CD4-positive, alpha-beta T cell treated with Interleukin-17A for 1 hour (primary cell): ENCODE results near the gene CACNA1D.

Experiments
- DNase-seq: peaks from one replicate; pipeline ENCODE4 v3.0.0-alpha.2; 2020

CACNA1D gene

DNA sequence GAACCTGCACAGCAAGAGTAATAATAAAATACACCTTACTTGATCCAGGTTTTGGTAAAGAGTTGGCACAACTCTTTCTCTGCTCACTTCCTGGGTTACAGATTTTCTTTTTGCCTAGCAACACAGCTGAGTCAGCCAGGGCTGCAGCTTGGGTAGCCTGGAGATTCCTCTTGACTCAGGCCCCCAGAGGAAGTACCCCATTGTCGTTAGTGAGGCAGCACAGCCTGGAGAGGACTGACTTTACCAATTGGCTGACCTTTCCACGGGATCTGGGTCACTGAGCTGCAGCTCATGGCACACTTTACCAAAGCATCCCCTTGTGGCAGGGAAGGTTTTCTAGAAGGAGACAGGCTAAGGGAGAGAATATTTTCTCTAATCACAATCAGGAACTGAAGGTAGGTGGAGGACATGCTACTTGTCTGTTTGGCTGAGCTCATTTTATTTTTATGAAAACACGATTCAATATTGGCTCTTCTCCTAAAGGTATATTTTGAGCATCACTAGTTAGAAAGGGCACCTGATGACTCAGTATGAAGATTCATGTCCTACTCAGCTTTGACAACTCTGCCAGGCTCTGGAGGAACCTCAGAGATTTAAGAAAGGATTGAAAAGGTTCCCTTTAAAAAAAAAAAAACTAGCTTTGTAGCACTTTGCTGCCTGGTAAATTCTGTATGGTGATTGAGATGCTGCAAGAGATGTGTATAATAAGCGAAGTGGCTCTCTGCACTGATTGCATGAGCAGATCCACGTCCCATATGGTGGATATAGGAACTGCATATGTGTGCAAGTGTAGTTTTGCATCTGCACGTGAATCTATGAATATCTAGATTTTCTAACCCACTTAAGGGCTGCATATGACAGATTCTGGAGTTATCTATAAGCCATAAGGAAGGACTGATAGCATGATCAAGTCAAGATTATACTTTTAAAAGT lies 227.0 kb downstream of the CACNA1D start:
- DNase-seq: no peak

DNA sequence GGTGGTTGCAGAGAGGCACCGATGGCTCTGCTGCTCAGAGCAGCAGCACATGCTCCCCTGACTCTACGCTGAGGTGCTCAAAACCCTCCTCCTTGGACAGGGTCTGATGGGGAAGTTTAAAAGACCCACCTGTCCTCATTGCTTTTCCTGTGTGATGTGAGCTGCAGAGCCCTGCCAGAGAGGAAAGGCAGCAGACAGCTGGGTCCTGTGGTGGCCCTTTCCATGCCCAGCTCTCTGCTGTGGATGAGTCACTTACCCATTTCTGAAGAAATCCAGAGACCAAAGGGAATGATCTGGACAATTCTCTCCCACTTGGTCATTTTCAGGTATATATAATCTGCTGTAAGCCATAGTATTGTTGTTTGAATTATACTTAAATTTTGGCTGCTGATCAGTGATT lies 230.2 kb downstream of the CACNA1D start:
- no peak for DNase-seq

- DNase-seq: no peak
These were observed 231.1 kb downstream of the CACNA1D start for GRCh38 chr3:53725387-53725995.

GRCh38 chr3:53726643-53727042 lies 232.2 kb downstream of the CACNA1D start:
- no peak for DNase-seq

DNA sequence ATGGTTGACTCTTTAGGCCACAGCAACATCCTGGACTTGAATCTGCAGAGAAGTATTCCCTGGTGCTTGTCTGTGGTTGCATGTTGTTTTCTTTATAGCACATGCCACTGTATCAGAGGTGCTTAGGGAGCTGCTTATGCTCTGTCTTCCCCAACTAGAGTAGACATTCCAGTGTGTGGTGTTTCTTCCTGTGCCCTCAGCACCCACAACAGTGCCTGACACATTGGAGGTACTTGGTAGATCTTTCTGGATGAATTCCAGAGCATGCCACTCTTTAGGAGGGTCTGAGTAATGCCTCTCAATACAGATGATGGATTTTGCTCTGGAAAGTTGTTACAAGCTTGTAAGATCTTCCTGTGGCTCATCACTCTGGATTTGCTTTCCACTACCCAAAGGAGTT lies 234.2 kb downstream of the CACNA1D start:
- DNase-seq: no peak

- DNase-seq: no peak
These were observed 234.7 kb downstream of the CACNA1D start for GRCh38 chr3:53729159-53729558.

GRCh38 chr3:53729618-53730017 lies 235.2 kb downstream of the CACNA1D start:
- DNase-seq: no peak

GRCh38 chr3:53730576-53730975 lies 236.2 kb downstream of the CACNA1D start:
- DNase-seq: no peak

GRCh38 chr3:53731934-53732624 lies 237.7 kb downstream of the CACNA1D start:
- no peak for DNase-seq

DNA sequence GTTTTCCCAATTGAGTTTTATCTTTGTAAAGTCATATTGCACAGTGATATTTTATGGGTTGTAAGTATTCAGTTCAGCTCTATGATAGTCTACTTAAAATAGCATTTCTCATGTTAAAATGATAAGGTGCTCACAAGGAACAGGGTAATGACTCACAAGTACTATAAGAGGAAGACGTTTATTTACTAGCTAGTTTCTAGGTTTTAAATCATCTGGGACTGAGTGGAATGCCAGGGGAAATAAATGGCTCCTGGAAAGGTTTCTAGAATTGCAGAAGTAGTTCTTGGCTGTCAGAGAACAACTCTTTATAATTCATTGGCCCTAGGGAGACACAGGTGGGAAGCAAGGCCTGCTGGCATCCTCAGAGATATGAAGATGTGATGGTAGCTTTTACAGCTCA lies 239.0 kb downstream of the CACNA1D start:
- no peak for DNase-seq

DNA sequence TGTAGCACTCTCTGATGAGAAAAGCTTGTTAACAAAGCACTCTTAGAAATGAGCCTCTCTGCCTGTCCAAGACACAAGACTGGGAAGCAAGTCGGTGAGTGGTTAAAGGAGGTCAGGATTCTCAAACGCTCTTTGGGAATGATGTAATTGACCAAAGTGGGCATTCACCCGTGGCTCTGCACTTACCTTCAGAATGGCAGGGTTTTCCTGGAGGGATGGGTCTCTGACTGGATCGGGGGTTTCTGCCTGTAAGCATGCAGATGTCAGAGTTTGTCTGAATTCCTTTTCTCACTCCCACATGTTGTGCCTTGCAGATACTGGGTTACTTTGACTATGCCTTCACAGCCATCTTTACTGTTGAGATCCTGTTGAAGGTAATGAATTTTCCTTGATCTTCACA lies 245.6 kb downstream of the CACNA1D start:
- no peak for DNase-seq

DNA sequence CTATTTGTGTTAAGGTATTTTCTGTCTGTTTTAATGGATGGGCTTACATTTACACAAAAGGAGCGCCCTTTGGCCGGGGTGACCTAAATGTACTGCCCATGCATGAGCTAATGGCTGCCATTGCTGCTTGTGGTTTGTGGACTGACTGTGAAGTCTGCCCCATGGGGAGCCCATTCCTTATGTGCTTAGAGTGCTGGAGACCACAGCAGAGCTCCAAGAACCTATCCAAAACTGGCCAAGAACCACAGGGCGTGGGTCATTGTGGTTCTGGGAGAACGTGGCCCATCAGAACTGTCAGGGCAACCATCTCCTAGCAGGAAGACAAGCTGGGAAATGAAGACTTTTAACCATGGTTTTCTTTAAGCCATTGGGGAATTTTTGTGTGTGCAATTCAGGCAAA lies 246.5 kb downstream of the CACNA1D start:
- DNase-seq: no peak

DNA sequence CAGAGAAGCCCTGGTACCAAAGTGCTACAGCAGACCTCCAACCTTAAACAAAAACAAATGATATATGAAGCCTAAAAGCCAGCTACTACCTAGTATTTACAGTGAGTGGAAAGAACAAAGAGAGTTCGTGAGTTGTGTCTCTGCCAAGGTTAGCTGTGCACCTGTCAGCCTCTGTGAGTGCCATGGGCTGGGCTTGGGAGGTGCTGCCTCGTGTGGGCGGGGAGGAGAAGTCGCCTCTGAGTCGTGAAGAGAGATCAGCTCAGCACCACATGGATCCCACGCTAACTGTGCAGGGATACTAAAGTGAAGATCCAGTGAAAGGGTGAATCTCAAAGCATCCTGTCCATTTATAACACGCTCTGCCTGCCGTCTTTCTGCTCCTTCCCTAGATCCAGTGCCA lies 249.9 kb downstream of the CACNA1D start:
- no peak for DNase-seq

GRCh38 chr3:53747559-53747958 lies 253.1 kb downstream of the CACNA1D start:
- DNase-seq: no peak

DNA sequence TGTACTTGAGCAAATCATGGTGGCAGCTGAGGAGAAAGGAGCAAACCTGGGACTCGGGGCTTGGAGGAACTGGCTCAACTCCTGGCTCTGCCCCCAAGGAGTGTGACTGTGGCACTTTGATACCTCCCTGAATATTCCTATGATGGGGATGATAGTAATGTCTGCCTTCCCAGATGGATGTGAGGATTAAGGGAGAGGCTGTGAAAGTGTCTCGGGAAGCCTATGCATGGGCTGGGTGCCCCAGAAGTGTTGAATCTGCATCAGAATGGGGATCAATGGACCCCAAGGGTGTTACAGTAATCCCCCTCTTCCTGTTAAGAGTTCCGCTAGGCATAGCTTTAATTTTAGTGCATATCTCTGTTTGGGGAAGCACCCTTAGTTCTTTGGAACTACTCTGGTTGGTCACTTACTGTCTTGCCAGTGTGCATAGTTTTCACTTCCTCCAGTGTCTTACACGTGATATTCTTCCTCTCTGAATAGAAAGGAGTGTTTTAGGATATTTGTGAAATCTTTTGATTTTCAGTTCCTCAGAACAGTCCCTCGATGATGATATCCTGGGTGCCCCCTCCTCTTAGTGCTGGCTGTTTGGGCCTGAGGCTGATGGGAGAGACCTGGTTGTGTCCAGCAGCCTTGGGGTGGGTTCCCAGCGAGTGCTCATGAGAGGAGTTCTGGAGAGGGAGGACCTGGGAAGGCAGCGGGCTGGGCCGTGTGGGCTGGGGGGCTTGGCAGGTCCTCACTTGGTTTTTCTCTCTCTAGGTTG lies 254.3 kb downstream of the CACNA1D start:
- DNase-seq: peak; percentile 5

- DNase-seq: no peak
These were observed 255.0 kb downstream of the CACNA1D start for GRCh38 chr3:53749448-53749847.

DNA sequence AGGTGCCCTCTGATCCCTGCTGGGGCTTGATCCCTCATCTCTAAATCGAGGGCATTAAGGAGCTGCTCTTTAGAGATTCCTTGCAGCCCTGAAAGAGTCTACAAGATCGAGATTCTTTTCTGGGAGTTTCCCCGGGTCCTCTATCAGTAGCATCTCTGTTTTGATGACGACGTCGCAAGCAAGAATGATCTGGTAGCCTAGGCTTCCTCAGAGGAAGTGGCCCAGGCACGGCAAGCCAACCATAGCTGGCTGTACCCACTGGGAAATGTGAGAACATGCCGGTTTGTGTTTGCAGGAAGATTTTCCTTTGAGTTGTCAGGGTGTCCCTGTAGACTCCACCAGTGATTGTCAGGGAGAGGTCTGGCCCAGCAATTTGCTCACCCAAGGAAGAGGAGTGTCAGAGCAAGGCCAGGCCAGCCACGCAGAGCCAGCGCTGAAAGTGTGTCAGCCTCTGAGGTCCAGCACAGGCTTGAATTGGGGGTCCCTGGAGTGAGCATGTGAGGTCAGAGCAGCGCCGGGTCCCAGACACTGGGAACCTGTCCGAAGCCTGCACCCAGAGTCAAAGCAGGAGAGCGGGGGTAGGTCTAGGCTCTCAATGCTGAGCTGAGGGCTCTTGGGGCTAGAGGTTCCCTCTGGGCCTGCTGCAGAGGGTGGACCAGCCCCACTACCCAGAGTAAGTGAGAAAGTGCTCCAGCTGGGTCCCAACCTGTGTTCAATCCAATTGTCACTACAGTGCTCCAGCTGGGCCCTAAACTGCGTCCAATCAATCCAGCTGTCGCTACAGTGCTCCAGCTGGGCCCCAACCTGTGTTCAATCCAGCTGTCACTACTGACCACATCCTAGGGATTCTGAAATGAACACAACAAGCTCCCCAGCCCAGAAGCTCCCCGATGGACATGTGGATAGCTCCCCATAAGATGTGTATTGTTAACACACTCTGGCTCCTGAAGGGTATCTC lies 256.1 kb downstream of the CACNA1D start:
- DNase-seq: peak; percentile 28

- peak; percentile 25 for DNase-seq
These were observed 259.2 kb downstream of the CACNA1D start for GRCh38 chr3:53753518-53754183.

DNA sequence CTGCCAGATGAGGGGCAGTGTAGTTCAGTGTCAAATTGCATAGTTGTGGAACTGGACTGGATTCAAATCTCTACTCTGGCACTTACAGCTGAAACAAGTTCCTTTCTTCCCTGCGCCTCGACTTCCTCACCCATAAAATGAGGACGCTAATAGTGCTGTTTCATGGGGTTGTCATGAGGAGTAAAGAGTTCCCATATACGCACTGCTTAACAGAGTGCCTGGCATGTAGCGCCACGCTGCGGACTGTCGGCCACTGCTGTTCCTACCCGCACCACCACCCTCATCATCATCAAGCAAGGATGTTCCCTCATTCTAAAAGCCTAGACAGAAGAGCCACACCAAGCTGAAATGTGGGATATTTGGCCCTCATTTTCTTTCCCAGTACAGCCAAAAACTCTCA lies 259.9 kb downstream of the CACNA1D start:
- DNase-seq: no peak

DNA sequence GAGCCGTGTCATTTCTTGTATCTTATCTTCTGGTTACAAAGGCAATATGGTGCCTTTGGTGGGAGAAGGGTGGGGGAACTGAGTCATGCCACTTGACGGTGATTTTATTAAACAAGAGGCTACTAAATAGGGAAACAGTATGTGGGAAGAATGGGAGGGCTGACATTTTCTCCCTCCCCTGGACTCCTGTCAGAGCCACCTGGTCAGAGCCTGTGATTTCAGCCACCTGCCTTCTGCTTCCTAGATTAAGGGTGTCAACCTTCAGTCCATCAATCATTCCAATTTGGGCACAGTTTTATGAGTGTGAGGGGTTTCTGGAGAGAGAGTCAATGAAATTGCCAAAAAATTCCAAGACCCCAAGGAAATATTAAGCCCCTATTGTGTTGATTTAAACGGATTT lies 264.4 kb downstream of the CACNA1D start:
- no peak for DNase-seq

DNA sequence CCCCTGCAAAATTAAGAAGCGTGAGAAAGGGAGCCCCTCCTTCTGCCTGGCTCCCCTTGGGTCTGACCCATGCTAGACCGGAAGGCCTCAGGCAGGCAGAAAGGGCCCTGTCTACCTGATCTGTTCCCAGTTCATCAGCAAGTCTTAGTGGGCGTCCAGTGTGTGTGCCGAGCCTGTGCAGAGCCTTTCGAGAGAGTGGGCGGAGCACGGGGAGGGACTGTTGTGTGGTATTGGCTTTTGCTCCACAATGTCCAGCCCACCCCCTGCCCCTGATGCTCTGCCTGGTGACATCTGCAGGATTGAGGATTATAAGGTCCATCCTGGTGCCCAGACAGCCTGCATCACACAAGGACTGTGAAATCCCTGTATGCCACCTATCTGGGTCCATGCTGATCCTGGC lies 268.9 kb downstream of the CACNA1D start:
- no peak for DNase-seq
